Endothelial cell (in vitro differentiated cells): ENCODE data around the gene RCBTB2. TPM values are rescaled to one million over a fixed set of nuclear protein-coding genes. Genes with fewer than 3 reads are reported as not detected.

Experiments used
- DNase-seq: peaks from one replicate; pipeline ENCODE4 v3.0.0; 2021; ENCODE audit warnings: low spot score
- H3K27ac Mint-ChIP-seq: one replicate; pipeline ENCODE4 v1.8.0; 2021; ENCODE audit warnings: mixed read lengths, inconsistent platforms; ENCODE audit not compliant: unreplicated experiment
- H3K27me3 Mint-ChIP-seq: one replicate; pipeline ENCODE4 v1.8.0; 2021; ENCODE audit warnings: mild to moderate bottlenecking, moderate library complexity, mixed read lengths, inconsistent platforms; ENCODE audit not compliant: unreplicated experiment
- H3K36me3 Mint-ChIP-seq: one replicate; pipeline ENCODE4 v1.8.0; 2021; ENCODE audit warnings: mild to moderate bottlenecking, low read depth, mixed read lengths, inconsistent platforms; ENCODE audit not compliant: unreplicated experiment
- H3K4me1 Mint-ChIP-seq: one replicate; pipeline ENCODE4 v1.8.0; 2021; ENCODE audit warnings: mild to moderate bottlenecking, mixed read lengths, inconsistent platforms; ENCODE audit not compliant: unreplicated experiment
- H3K4me3 Mint-ChIP-seq: one replicate; pipeline ENCODE4 v1.8.0; 2021; ENCODE audit warnings: mild to moderate bottlenecking, mixed read lengths, inconsistent platforms; ENCODE audit not compliant: unreplicated experiment
- H3K9me3 Mint-ChIP-seq: one replicate; pipeline ENCODE4 v1.8.0; 2021; ENCODE audit warnings: mixed read lengths, inconsistent platforms; ENCODE audit not compliant: unreplicated experiment
- CTCF ChIP-seq: fragments of 200-600 bp; sonication (generic); IDR thresholded peaks from one replicate; pipeline ENCODE4 v1.5.0; 2021; ENCODE audit warnings: antibody characterized with exemption; ENCODE audit not compliant: unreplicated experiment
- total RNA-seq: library from RNA; stranded (reverse); fragmentation: NEBNext Ultra II Directional; extraction: Animal tissue kit (Norgen Biotek cat#: 25700); gene quantifications from one replicate; pipeline ENCODE4 v1.2.1, GENCODE V29; 2021; ENCODE audit not compliant: unreplicated experiment

The RCBTB2 gene
- total RNA-seq, 1 donor from 2014 or later = 71.0 TPM

GRCh38 chr13:48483575-48483974 is 49.3 kb downstream of the RCBTB2 start:
- no peak overlapping the region for H3K27ac Mint-ChIP-seq
- no peak for TF ChIP-seq CTCF
- H3K36me3 Mint-ChIP-seq = peaks cover 38% of the 10 kb centered on the region
- peaks cover 2% of the 10 kb centered on the region for H3K4me1 Mint-ChIP-seq
- peaks cover 4% of the 10 kb centered on the region for H3K27me3 Mint-ChIP-seq
- no peaks in the 10 kb centered on the region for H3K9me3 Mint-ChIP-seq
- no peak for DNase-seq
- no peak overlapping the region for H3K4me3 Mint-ChIP-seq

GRCh38 chr13:48478391-48478790 is 54.5 kb downstream of the RCBTB2 start:
- Mint-ChIP-seq H3K36me3 (peaks cover 8% of the 10 kb centered on the region), H3K9me3 (no peaks in the 10 kb centered on the region), H3K27ac (no peak overlapping the region), H3K4me3 (no peak overlapping the region), H3K27me3 (peaks cover 1% of the 10 kb centered on the region), H3K4me1 (peaks cover 3% of the 10 kb centered on the region)
- no peak for DNase-seq
- no peak for TF ChIP-seq CTCF

- peaks cover 1% of the 10 kb centered on the region for H3K27me3 Mint-ChIP-seq
- no peak overlapping the region for H3K27ac Mint-ChIP-seq
- no peaks in the 10 kb centered on the region for H3K9me3 Mint-ChIP-seq
- peaks cover 4% of the 10 kb centered on the region for H3K36me3 Mint-ChIP-seq
- no peak for DNase-seq
- TF ChIP-seq CTCF = no peak
- H3K4me3 Mint-ChIP-seq = no peak overlapping the region
- peaks cover 3% of the 10 kb centered on the region for H3K4me1 Mint-ChIP-seq
These were observed 55.6 kb downstream of the RCBTB2 start for GRCh38 chr13:48477191-48477855.

- peaks cover 2% of the 10 kb centered on the region for H3K27me3 Mint-ChIP-seq
- H3K4me1 Mint-ChIP-seq = peaks cover 3% of the 10 kb centered on the region
- TF ChIP-seq CTCF = no peak
- H3K9me3 Mint-ChIP-seq = no peaks in the 10 kb centered on the region
- no peak overlapping the region for H3K27ac Mint-ChIP-seq
- H3K4me3 Mint-ChIP-seq = no peak overlapping the region
- no peak for DNase-seq
- peaks cover 4% of the 10 kb centered on the region for H3K36me3 Mint-ChIP-seq
These were observed 56.2 kb downstream of the RCBTB2 start for GRCh38 chr13:48476686-48477085.

- DNase-seq = no peak
- no peak for TF ChIP-seq CTCF
- Mint-ChIP-seq H3K27me3 (peaks cover 3% of the 10 kb centered on the region), H3K4me3 (no peak overlapping the region), H3K9me3 (no peaks in the 10 kb centered on the region), H3K27ac (no peak overlapping the region), H3K4me1 (peaks cover 3% of the 10 kb centered on the region), H3K36me3 (peaks cover 4% of the 10 kb centered on the region)
These were observed 56.7 kb downstream of the RCBTB2 start for GRCh38 chr13:48476215-48476614.
